ENCODE measurements around the gene BTNL8.

- no peak for TF ChIP-seq CTCF (CRISPR knock-in tag; IDR thresholded peaks at IDR 0.05)
- TF ChIP-seq ZFP41 (CRISPR knock-in tag; IDR thresholded peaks at IDR 0.05; ENCODE audit: borderline replicate concordance), result no peak
- no peak for TF ChIP-seq CBX1 (IDR thresholded peaks at IDR 0.05; ENCODE audit: low read depth)
- no peak for TF ChIP-seq PTBP1 (IDR thresholded peaks at IDR 0.05; ENCODE audit: low read depth, low read length, poor library complexity, severe bottlenecking)
- no peak for TF ChIP-seq POLR2AphosphoS5 (IDR thresholded peaks at IDR 0.05; ENCODE audit: low read depth, low read length)
- TF ChIP-seq KDM1A (CRISPR knock-in tag; IDR thresholded peaks at IDR 0.05), result no peak
- no peak for TF ChIP-seq NFRKB (IDR thresholded peaks at IDR 0.05)
- no peak for TF ChIP-seq CEBPB (IDR thresholded peaks at IDR 0.05; ENCODE audit: borderline replicate concordance, low read depth, low read length)
Observed at GRCh38 chr5:180853848-180854176, 45.1 kb upstream of the BTNL8 start.

All from HepG2 (cell line).